GM15510 (cell line): ENCODE results near the gene MPHOSPH10.

Source experiments
- POLR2A ChIP-seq: IDR thresholded peaks from 3 replicates; pipeline ENCODE4 v1.6.1; 2011; ENCODE audit warnings: borderline replicate concordance; ENCODE audit not compliant: insufficient read length; ENCODE audit errors: extremely low read depth

The MPHOSPH10 gene

GRCh38 chr2:71129114-71129901 lies 1.1 kb upstream of the MPHOSPH10 start:
- TF ChIP-seq POLR2A = no peak

- no peak for TF ChIP-seq POLR2A
These were observed 607 bp upstream of the MPHOSPH10 start for GRCh38 chr2:71129902-71130151.

GRCh38 chr2:71130905-71131244 lies 441 bp downstream of the MPHOSPH10 start:
- TF ChIP-seq POLR2A = no peak

GRCh38 chr2:71133603-71134002 lies 3.2 kb downstream of the MPHOSPH10 start:
- no peak for TF ChIP-seq POLR2A

GRCh38 chr2:71136174-71136573 lies 5.7 kb downstream of the MPHOSPH10 start:
- no peak for TF ChIP-seq POLR2A

- TF ChIP-seq POLR2A = no peak
These were observed 13.3 kb downstream of the MPHOSPH10 start for GRCh38 chr2:71143782-71144181.

GRCh38 chr2:71148506-71149063 lies 18.2 kb downstream of the MPHOSPH10 start:
- no peak for TF ChIP-seq POLR2A

DNA sequence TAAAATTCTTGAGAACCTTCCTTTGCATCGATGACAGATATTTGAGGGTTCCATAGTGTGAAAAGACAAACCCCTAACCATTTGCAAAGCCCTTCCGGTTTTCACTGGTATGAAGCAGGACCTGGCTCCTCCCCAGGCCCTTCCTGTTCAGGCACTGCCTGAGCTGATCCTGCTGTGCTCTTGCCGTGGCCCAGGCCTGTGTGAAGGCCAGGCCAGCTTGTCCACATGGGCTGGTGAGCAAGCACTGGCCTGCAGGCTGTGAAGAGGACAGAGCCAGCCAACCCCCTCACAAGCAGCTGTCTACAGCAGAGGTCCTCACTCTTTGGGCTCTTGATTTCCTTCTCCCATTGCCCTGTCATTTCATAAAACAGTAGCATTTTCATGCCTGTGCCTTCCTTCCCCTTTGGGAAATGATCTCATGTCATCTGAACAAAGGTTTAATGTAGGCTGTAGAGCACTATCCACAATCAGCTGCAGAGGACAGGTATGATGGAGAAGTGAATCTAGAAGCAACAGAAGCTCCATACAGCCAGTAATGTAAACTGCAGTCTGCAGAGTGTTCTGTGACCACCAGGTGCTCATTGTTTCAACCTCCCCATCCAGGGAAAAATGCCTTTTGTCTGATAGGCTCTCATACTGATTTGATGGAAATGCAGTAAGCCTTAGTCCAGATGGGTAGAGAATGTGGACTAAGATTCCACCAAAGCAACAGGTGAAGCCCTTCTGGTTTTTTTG lies 19.8 kb downstream of the MPHOSPH10 start:
- no peak for TF ChIP-seq POLR2A

DNA sequence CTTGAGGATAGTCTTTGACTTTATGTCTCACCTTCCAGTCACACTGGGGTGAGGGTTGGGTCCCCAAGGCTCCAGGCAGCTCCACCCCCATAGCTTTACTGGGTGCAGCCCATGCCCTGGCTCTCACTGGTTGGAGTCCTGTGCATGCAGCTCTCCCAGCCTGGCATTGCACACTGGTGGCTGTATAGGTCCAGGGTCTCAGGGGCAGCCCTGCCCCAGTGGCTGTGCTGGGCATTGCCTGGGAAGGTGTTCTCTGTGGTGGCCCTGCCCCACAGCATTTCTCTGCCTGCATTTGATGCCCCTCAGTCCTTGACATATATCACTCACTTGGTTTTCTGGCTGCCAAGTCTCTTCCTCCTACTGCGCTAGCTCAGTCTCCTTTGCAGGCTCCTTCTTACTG lies 21.2 kb downstream of the MPHOSPH10 start:
- TF ChIP-seq POLR2A = no peak

DNA sequence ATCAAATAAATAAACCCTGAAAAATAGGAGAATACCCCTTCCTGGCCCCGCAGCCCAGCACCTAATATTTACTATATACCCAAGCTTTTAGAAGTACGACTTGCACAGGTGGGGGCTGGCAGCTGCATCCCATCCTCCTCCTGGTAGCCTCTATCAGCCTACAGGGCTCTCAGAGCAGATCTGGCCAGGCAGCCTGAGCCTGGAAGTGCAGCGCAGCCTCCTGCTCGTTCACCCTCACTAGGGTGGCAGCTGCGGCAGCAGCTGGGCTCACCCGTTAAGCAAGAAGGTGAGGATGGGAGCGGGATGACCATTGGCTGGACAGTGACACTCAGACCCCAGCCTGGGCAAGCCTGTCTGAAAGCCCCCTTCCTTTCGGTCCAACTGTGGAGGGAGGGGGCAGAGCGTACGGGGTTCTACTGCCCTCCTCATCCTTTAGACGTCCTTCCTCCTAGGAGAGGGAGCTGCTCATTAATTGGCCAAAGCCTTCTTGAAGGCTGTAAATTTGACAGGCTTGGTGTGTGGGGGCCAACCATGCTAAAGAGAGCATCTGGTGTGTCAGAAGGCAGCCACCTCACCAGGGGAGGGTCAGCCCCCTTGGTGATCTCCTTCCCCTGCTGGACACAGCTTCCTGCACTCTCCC lies 23.3 kb downstream of the MPHOSPH10 start:
- no peak for TF ChIP-seq POLR2A

DNA sequence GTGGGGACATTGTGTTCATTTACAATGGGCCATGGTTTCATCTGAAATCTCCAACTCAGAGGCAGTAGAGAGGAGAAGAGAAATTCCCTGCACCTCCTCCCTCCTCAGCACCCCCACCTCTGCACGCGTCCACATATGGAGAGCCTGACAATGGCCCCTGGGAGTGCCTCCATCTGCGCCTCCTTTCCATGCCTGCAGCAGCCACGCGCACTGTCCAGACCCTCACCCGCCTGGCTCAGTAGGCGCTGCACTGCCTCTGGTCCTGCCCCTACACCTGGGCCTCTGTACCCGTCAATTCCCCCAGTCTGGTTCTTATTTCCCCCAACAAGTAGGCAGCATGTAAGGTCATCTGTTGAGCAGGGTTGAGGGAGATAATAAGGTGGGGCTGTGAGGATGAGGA lies 23.8 kb downstream of the MPHOSPH10 start:
- TF ChIP-seq POLR2A = no peak

DNA sequence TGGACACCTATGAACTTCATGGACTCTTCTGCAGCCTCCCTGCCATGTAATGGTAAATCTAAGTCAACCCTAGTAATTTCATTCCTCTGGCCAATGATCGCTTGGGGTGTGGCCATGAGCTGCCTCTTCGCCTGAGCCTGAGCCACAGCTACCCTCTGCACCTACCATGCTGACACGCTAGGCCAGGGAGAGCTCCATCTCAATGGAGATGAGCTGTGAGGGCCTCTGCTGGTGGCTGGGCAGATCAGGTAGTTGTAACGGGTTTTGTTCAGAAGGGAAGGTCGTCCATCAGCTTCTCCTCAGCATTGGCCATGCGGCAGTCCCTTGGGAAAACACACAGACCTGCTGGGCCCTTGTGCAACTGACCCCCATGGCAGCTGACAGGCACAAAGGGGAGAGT lies 24.4 kb downstream of the MPHOSPH10 start:
- TF ChIP-seq POLR2A = no peak

GRCh38 chr2:71155846-71156245 lies 25.4 kb downstream of the MPHOSPH10 start:
- TF ChIP-seq POLR2A = no peak

DNA sequence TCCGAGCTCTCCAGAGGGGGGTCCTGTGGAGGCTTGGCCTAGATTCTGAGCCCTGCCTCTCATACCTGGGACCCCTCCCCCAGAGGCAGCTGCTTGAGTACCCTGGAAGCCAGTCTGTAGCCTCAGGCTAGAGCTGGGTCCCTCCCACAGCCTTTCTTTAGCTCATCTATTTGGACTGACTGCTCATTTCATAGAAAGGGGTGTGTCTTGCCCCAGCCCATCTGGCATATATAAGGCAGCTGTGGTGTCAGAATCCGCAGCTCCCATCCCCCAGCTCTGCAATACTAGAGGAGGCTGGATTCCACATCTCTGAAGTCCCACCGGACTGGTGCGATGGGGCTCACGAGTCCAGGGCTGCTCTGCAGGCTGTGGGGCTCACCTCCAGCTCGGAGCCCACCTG lies 26.1 kb downstream of the MPHOSPH10 start:
- TF ChIP-seq POLR2A = no peak

- no peak for TF ChIP-seq POLR2A
These were observed 26.8 kb downstream of the MPHOSPH10 start for GRCh38 chr2:71157124-71157793.
